Fibroblast of pulmonary artery (primary cell): Measurements from ENCODE around the gene PHC2.

Experiments used
- DNase-seq: peaks from one replicate; pipeline ENCODE4 v3.0.0-alpha.2; 2010; ENCODE audit warnings: low read depth
- H3K4me3 ChIP-seq: replicated peaks from 2 replicates; pipeline ENCODE4 v1.5.1; 2011; ENCODE audit warnings: low read depth, mild to moderate bottlenecking, control low read depth, low read length, moderate library complexity
- CTCF ChIP-seq: IDR thresholded peaks from 2 replicates; pipeline ENCODE4 v1.5.1; 2011; ENCODE audit warnings: mild to moderate bottlenecking, control low read depth, low read length, inconsistent platforms; ENCODE audit errors: missing control alignments

PHC2 gene

DNA sequence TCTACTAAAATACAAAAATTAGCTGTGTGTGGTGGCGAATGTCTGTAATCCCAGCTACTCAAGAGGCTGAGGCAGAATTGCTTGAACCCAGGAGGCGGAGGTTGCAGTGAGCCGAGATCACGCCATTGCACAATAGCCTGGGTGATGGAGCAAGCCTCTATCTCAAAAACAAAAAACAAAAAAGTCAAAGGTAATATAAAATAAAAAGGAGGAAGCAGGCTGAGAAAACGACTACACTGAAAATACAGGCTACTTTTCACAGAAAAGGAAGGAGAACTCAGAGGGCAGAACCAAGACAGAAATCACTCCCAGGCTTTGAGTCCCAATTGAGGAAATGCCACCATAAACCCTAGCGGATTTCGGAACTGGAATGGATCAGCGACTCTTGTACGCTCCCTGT is 104.1 kb downstream of the PHC2 start:
- no peak for TF ChIP-seq CTCF
- no peak overlapping the region for H3K4me3 ChIP-seq
- no peak for DNase-seq

DNA sequence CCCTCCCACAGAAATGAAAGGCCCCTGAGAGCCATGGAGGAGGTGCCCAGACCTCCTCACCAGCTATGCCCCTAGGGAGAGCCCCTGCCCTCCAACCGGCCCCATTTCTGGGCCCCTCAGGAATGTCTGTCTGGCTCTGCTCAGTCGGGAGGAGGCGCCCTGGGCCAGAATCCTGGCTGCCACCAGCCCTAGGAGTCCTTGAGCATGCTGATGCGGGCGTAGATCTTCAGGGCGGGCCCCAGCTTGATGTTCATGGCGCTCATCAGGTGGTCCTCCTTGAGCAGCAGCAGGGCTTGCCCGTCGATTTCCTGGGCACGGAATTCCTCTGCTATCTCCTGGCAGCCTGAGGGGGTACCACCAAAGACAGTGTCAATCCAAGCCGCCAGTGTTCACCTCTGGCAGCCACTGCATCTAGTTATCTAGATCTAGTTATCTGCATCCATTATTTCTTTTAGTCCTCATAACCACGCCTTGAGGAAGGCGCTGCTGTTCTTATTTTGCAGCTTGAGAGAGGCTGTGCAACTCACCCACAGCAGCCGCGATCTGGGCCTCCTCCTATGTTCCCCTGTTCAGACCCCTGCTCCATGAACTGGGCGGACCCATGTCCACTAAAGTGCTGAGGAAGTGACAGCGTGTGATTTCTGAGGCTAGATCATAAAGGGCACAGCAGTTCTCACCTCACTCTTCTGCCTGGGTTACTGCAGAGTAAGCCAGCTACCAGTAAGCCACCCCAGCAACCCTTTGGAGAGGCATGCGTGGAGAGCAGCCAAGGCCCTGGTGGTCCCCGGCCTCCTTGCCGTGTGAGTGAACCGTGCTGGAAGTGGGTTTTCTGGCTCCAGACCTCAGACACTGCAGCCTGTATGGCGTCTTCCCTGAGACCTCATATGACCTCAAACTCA is 106.0 kb downstream of the PHC2 start:
- no peak overlapping the region for H3K4me3 ChIP-seq
- no peak for TF ChIP-seq CTCF
- no peak for DNase-seq

- TF ChIP-seq CTCF, result no peak
- H3K4me3 ChIP-seq, result no peak overlapping the region
- no peak for DNase-seq
Observed at GRCh38 chr1:33323663-33324477, 107.0 kb downstream of the PHC2 start.

DNA sequence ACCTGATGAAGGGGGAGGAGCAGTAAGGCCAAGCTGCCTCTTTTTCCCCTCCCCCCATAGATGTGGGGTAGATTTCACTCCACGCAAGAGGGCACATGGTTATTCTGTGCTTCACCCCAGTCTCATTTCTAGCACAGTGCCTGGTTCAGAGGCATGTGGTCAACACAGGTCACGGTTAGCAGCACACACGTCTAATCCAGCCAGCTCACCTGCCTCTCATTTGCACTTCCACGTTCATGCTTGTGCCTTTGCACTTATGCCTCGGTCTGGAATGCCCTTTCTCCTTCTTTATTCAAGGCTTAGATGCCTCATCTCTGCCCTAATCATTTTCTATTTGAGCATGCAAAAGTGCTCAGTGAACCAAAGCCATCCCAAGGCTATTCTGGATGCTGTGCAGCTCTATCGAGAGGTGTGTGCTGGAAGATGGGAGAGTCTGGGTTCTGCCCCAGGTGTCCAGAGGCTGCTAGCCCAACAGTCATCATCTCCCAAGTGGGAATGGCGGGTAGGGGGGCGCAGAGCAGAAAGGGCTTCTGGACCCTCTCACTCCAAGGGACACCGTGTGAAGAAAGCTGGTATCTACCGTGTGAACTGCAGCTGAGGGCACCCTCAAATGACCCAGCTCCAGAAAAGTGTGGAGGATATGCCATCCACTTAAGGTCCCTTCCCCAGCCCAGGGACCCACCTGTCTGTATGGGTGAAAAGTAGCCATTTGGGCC is 107.9 kb downstream of the PHC2 start:
- H3K4me3 ChIP-seq, result no peak overlapping the region
- DNase-seq, result no peak
- TF ChIP-seq CTCF, result no peak

- TF ChIP-seq CTCF, result no peak
- no peak for DNase-seq
- no peak overlapping the region for H3K4me3 ChIP-seq
Observed at GRCh38 chr1:33322109-33322508, 108.8 kb downstream of the PHC2 start.

DNA sequence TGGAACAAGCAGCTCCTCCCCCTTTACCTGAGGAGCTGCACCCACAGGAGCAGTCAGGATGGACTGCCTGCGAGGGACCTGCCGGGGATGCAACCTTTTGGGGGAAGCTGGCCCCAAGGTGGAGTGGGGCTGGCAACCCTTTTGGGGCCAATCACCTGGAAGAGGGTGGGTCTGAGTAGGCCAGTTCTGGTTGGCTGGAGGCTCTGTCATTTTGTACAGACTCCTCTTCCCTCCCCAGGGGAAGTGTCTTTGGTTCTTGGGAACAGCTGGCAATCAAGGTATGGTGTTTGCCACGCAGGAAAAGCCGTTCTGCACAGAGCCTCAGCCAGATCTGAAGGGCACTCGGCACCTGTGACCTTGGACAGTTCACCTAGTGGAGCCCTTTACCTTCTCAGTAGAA is 109.7 kb downstream of the PHC2 start:
- TF ChIP-seq CTCF, result no peak
- no peak overlapping the region for H3K4me3 ChIP-seq
- no peak for DNase-seq
